ENCODE data around the gene CALHM5. TPM values are rescaled to one million over a fixed set of nuclear protein-coding genes. Genes with fewer than 3 reads are reported as not detected.

The CALHM5 gene
- total and polyA plus RNA-seq, 8 donors = under 0.01 to 4.2 (median 0.22) TPM

- 39 to 58% (median 47%) methylated on average over 1 of the region's 1 CpG for WGBS, 5 donors
- DNase-seq = no peak
- Histone ChIP-seq H3K4me1 (peaks cover 0 to 6% (median 0%) of the 10 kb centered on the region in 4 donors), H3K4me3 (no peak overlapping the region), H3K27ac (no peak overlapping the region), H3K27me3 (no peaks in the 10 kb centered on the region), H3K36me3 (no peaks in the 10 kb centered on the region), H3K9me3 (no peaks in the 10 kb centered on the region)
- TF ChIP-seq POLR2AphosphoS5 (IDR thresholded peaks at IDR 0.05) (no peak), POLR2A (IDR thresholded peaks at IDR 0.05) (no peak), EP300 (IDR thresholded peaks at IDR 0.05) (no peak), CTCF (IDR thresholded peaks at IDR 0.05) (no peak)
- intact Hi-C loops (cut with DNase I; ENCODE audit: low total_unique reads) = no loop called here
Measured at GRCh38 chr6:116482780-116483179, 28.7 kb upstream of the CALHM5 start.

DNA sequence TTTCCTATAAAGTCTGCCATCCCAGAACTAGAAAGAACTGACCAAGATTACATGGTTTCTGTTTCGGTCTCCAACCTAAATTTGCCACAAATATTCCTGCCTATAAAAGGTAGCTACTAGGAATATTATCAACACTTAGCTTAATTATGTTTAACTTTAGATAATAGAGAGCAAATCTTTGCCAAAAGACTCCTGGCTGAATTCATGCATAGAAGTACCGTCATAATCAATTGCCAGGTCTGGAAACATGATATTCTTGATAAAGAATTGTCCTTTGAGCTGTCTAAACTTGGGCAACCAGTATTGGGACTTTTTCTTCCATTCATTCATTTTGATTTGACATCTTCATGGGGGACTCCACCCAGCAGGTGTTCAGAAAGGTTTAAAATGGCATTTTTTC lies 27.8 kb upstream of the CALHM5 start:
- Histone ChIP-seq H3K27me3 (no peaks in the 10 kb centered on the region), H3K4me3 (no peak overlapping the region), H3K27ac (no peak overlapping the region), H3K9me3 (no peaks in the 10 kb centered on the region), H3K36me3 (no peaks in the 10 kb centered on the region), H3K4me1 (peaks cover 0 to 6% (median 0%) of the 10 kb centered on the region in 4 donors)
- TF ChIP-seq POLR2AphosphoS5 (IDR thresholded peaks at IDR 0.05) (no peak), EP300 (IDR thresholded peaks at IDR 0.05) (no peak), CTCF (IDR thresholded peaks at IDR 0.05) (no peak), POLR2A (IDR thresholded peaks at IDR 0.05) (no peak)
- intact Hi-C loops (cut with DNase I; ENCODE audit: low total_unique reads) = no loop called here
- 33 to 59% (median 40%) methylated on average over 2 of the region's 2 CpGs for WGBS, 5 donors
- peak in 1 of 2 donors; percentile 55 for DNase-seq

GRCh38 chr6:116485559-116486184 lies 25.8 kb upstream of the CALHM5 start:
- TF ChIP-seq POLR2AphosphoS5 (IDR thresholded peaks at IDR 0.05) (no peak), EP300 (IDR thresholded peaks at IDR 0.05) (no peak), CTCF (IDR thresholded peaks at IDR 0.05) (no peak), POLR2A (IDR thresholded peaks at IDR 0.05) (no peak)
- Histone ChIP-seq H3K27me3 (no peaks in the 10 kb centered on the region), H3K36me3 (no peaks in the 10 kb centered on the region), H3K27ac (no peak overlapping the region), H3K4me3 (no peak overlapping the region), H3K4me1 (peaks cover 0 to 6% (median 0%) of the 10 kb centered on the region in 4 donors), H3K9me3 (no peaks in the 10 kb centered on the region)
- DNase-seq = no peak
- intact Hi-C loops (cut with DNase I; ENCODE audit: low total_unique reads) = no loop called here
- WGBS, 5 donors = 69 to 85% (median 78%) methylated on average over 5 of the region's 5 CpGs

GRCh38 chr6:116491610-116492330 lies 19.7 kb upstream of the CALHM5 start:
- H3K36me3 ChIP-seq = no peaks in the 10 kb centered on the region
- 93 to 100% (median 95%) methylated on average over 1 of the region's 1 CpG for WGBS, 5 donors
- no peaks in the 10 kb centered on the region for H3K4me1 ChIP-seq
- TF ChIP-seq POLR2AphosphoS5 (IDR thresholded peaks at IDR 0.05) (no peak), EP300 (IDR thresholded peaks at IDR 0.05) (no peak), POLR2A (IDR thresholded peaks at IDR 0.05) (no peak), CTCF (IDR thresholded peaks at IDR 0.05) (no peak)
- H3K27ac ChIP-seq = no peak overlapping the region
- intact Hi-C loops (cut with DNase I; ENCODE audit: low total_unique reads) = no loop called here
- H3K4me3 ChIP-seq = no peak overlapping the region
- no peak for DNase-seq
- H3K9me3 ChIP-seq = no peaks in the 10 kb centered on the region
- no peaks in the 10 kb centered on the region for H3K27me3 ChIP-seq
